IMR-90 (cell line): ENCODE results near the gene RALGPS1. TPM values are rescaled to one million over a fixed set of nuclear protein-coding genes. Genes with fewer than 3 reads are reported as not detected.
A peak's percentile ranks its signal among the peaks of the same experiment; 100 is the strongest.

ENCODE experiments used
- ATAC-seq: fragments of 200-7000 bp; cut with Tn5 transposase; 2 replicates; pipeline ENCODE4 v1.9.1; 2020; ENCODE audit warnings: low read depth, mild to moderate bottlenecking, moderate library complexity
- BruUV-seq: library from RNA; stranded (reverse); fragments of 400-500 nt; replicated peaks from 2 replicates; lab custom pipeline; 2021; lab: Mats Ljungman, UMichigan
- CTCF ChIA-PET: fragments of 300-600 bp; formaldehyde crosslinking; extraction: SDS; loops from one replicate; lab custom pipeline; 2021; ENCODE audit warnings: antibody characterized with exemption; lab: Yijun Ruan, JAX
- POLR2A ChIA-PET: fragments of 300-600 bp; sonication (Branson Sonifier 250); formaldehyde crosslinking; loops from one replicate; lab custom pipeline; 2022; ENCODE audit warnings: antibody characterized with exemption; ENCODE audit not compliant: unreplicated experiment; lab: Charles Lee
- DNase-seq: peaks from one replicate; pipeline ENCODE4 v3.0.0; 2013
- H2AFZ ChIP-seq: replicated peaks from 2 replicates; pipeline ENCODE3; 2013; ENCODE audit warnings: low read length, mild to moderate bottlenecking; ENCODE audit not compliant: poor library complexity
- H2AK5ac ChIP-seq: 2 replicates; pipeline ENCODE4 v1.6.1; 2013; ENCODE audit warnings: low read depth, low read length, inconsistent platforms
- H2AK9ac ChIP-seq: replicated peaks from 2 replicates; pipeline ENCODE3; 2013; ENCODE audit warnings: mild to moderate bottlenecking, low read depth, low read length, moderate library complexity; ENCODE audit not compliant: poor library complexity
- H2BK120ac ChIP-seq: 2 replicates; pipeline ENCODE4 v1.6.1; 2013; ENCODE audit warnings: low read depth, low read length, inconsistent platforms
- H2BK15ac ChIP-seq: 3 replicates; pipeline ENCODE4 v1.6.1; 2013; ENCODE audit warnings: low read depth, low read length, inconsistent platforms
- H2BK20ac ChIP-seq: 2 replicates; pipeline ENCODE4 v1.6.1; 2013; ENCODE audit warnings: low read depth, mild to moderate bottlenecking, inconsistent platforms, low read length, moderate library complexity
- H2BK5ac ChIP-seq: 2 replicates; pipeline ENCODE4 v1.6.1; 2013; ENCODE audit warnings: mild to moderate bottlenecking, low read depth, low read length, inconsistent platforms; ENCODE audit not compliant: poor library complexity, severe bottlenecking
- H3K14ac ChIP-seq: replicated peaks from 2 replicates; pipeline ENCODE4 v1.6.1; 2013; ENCODE audit warnings: low read depth, low read length, inconsistent platforms
- H3K18ac ChIP-seq: 2 replicates; pipeline ENCODE4 v1.6.1; 2013; ENCODE audit warnings: low read depth, low read length, control low read depth
- H3K23ac ChIP-seq: 2 replicates; pipeline ENCODE4 v1.6.1; 2013; ENCODE audit warnings: low read depth, low read length, inconsistent platforms
- H3K27ac ChIP-seq: 2 replicates; pipeline ENCODE4 v1.5.1; 2013; ENCODE audit warnings: mild to moderate bottlenecking, control low read depth, low read length; ENCODE audit not compliant: insufficient read depth
- H3K27me3 ChIP-seq: 2 replicates; pipeline ENCODE4 v1.6.1; 2013; ENCODE audit warnings: low read length; ENCODE audit not compliant: control insufficient read depth, insufficient read depth
- H3K36me3 ChIP-seq: 2 replicates; pipeline ENCODE4 v1.6.1; 2013; ENCODE audit warnings: low read length, mixed read lengths; ENCODE audit not compliant: control insufficient read depth, insufficient read depth
- H3K4ac ChIP-seq: 2 replicates; pipeline ENCODE4 v1.6.1; 2013; ENCODE audit warnings: low read depth, low read length, inconsistent platforms
- H3K4me1 ChIP-seq: 2 replicates; pipeline ENCODE4 v1.6.1; 2013; ENCODE audit warnings: low read length, mixed read lengths; ENCODE audit not compliant: control insufficient read depth, insufficient read depth
- H3K4me2 ChIP-seq: 2 replicates; pipeline ENCODE4 v1.6.1; 2013; ENCODE audit warnings: low read depth, mild to moderate bottlenecking, control low read depth, low read length, moderate library complexity
- H3K4me3 ChIP-seq: 2 replicates; pipeline ENCODE4 v1.5.1; 2013; ENCODE audit warnings: low read depth, mild to moderate bottlenecking, control low read depth, low read length, moderate library complexity; ENCODE audit not compliant: insufficient read depth
- H3K56ac ChIP-seq: 2 replicates; pipeline ENCODE4 v1.6.1; 2013; ENCODE audit warnings: low read length, inconsistent platforms; ENCODE audit not compliant: insufficient read depth; ENCODE audit errors: extremely low read depth
- H3K79me1 ChIP-seq, 2 experiments: 2 replicates each; pipeline ENCODE4 v1.6.1; 2013; ENCODE audit warnings: low read length in 2 of 2, inconsistent platforms in 1 of 2, low read depth in 1 of 2
- H3K9ac ChIP-seq: 2 replicates; pipeline ENCODE4 v1.6.1; 2013; ENCODE audit warnings: low read depth, low read length, control low read depth
- H3K9me1 ChIP-seq: 2 replicates; pipeline ENCODE4 v1.6.1; 2013; ENCODE audit warnings: low read length, inconsistent platforms; ENCODE audit not compliant: insufficient read depth
- H3K9me3 ChIP-seq: 2 replicates; pipeline ENCODE4 v1.6.1; 2013; ENCODE audit warnings: low read length; ENCODE audit not compliant: control insufficient read depth, insufficient read depth
- H4K20me1 ChIP-seq: 2 replicates; pipeline ENCODE4 v1.6.1; 2013; ENCODE audit warnings: low read length, inconsistent platforms; ENCODE audit not compliant: insufficient read depth
- H4K5ac ChIP-seq: 2 replicates; pipeline ENCODE4 v1.6.1; 2013; ENCODE audit warnings: mild to moderate bottlenecking, low read depth, low read length, control low read depth
- H4K8ac ChIP-seq, 2 experiments: 2 replicates each; pipeline ENCODE4 v1.6.1; 2013; ENCODE audit warnings: low read depth in 2 of 2, low read length in 2 of 2, control low read depth in 1 of 2, inconsistent platforms in 1 of 2
- H4K91ac ChIP-seq: 2 replicates; pipeline ENCODE4 v1.6.1; 2013; ENCODE audit warnings: low read depth, low read length, inconsistent platforms; ENCODE audit not compliant: insufficient read depth
- BHLHE40 ChIP-seq: fragments of 150-350 bp; IDR thresholded peaks from 2 replicates; pipeline ENCODE4 v1.6.1; 2016; ENCODE audit warnings: mild to moderate bottlenecking, low read depth, low read length
- CEBPB ChIP-seq: IDR thresholded peaks from 2 replicates; pipeline ENCODE4 v1.6.1; 2012; ENCODE audit warnings: low read depth, low read length, improper control_type of control experiment
- FOS ChIP-seq: fragments of 150-350 bp; IDR thresholded peaks from 2 replicates; pipeline ENCODE4 v1.6.1; 2016; ENCODE audit warnings: low read depth, low read length
- MAFK ChIP-seq: IDR thresholded peaks from 2 replicates; pipeline ENCODE4 v1.6.1; 2012; ENCODE audit warnings: low read depth, low read length, improper control_type of control experiment
- MAZ ChIP-seq: IDR thresholded peaks from 2 replicates; pipeline ENCODE4 v1.6.1; 2012; ENCODE audit warnings: low read depth, mild to moderate bottlenecking, low read length, improper control_type of control experiment, moderate library complexity, borderline replicate concordance
- NFE2L2 ChIP-seq: fragments of 150-350 bp; IDR thresholded peaks from 2 replicates; pipeline ENCODE4 v1.6.1; 2016; ENCODE audit warnings: low read depth, mild to moderate bottlenecking, low read length
- POLR2A ChIP-seq: IDR thresholded peaks from 2 replicates; pipeline ENCODE4 v1.6.1; 2012; ENCODE audit warnings: mild to moderate bottlenecking, low read depth, low read length
- RAD21 ChIP-seq: IDR thresholded peaks from 2 replicates; pipeline ENCODE4 v1.6.1; 2012; ENCODE audit warnings: low read length, improper control_type of control experiment
- RCOR1 ChIP-seq: IDR thresholded peaks from 2 replicates; pipeline ENCODE4 v1.6.1; 2012; ENCODE audit warnings: mild to moderate bottlenecking, low read length, improper control_type of control experiment; ENCODE audit not compliant: insufficient replicate concordance
- RFX5 ChIP-seq: IDR thresholded peaks from 2 replicates; pipeline ENCODE4 v1.8.0; 2012; ENCODE audit warnings: low read depth, mild to moderate bottlenecking, low read length, moderate library complexity
- SMC3 ChIP-seq: fragments of 150-350 bp; IDR thresholded peaks from 2 replicates; pipeline ENCODE4 v1.6.1; 2016; ENCODE audit warnings: low read depth, mild to moderate bottlenecking, antibody characterized with exemption, low read length, moderate library complexity
- WGBS, 2 experiments: methylation state at CpG; one replicate each; pipeline versions ENCODE4 v1.1.5 to v1.1.7; 2013; ENCODE audit warnings: missing lambda C conversion rate in 2 of 2; ENCODE audit not compliant: insufficient read length in 1 of 2; ENCODE audit errors: extremely low coverage in 2 of 2; 5-methylcytosine and 5-hydroxymethylcytosine counted together
- dilution Hi-C: fragments of 300-500 bp; cut with HindIII; formaldehyde crosslinking; loops from one replicate; pipeline ENCODE4 v1.14.3; 2018; ENCODE audit warnings: low sequenced_read_pairs; ENCODE audit not compliant: unreplicated experiment
- in situ Hi-C: fragments of 300-500 bp; cut with MboI; formaldehyde crosslinking; loops from 3 replicates; pipeline ENCODE4 v1.14.3; 2019; ENCODE audit warnings: low sequenced_read_pairs, inconsistent platforms, mixed read lengths
- intact Hi-C: fragments of 100-400 bp; cut with micrococcal nuclease; formaldehyde crosslinking; loops from 2 replicates; pipeline ENCODE4 v1.10.0; 2022
- polyA plus RNA-seq, 3 experiments: library from polyadenylated mRNA; depleted of rRNA; stranded (reverse); fragments of >200 nt; gene quantifications; 2 replicates each; pipeline ENCODE4 v1.2.3, GENCODE V29; 2012; ENCODE audit warnings: low replicate concordance in 1 of 3
- total RNA-seq: library from RNA; depleted of rRNA; stranded (reverse); fragments of >200 nt; gene quantifications from 2 replicates; pipeline ENCODE4 v1.2.3, GENCODE V29; 2012
- TF ChIP-seq, protein P1 (sequence below): fragments of 150-350 bp; IDR thresholded peaks from 2 replicates; pipeline ENCODE4 v1.6.1; 2016; ENCODE audit warnings: low read depth, mild to moderate bottlenecking, low read length, moderate library complexity, borderline replicate concordance
- TF ChIP-seq, protein P2 (sequence below): conservative IDR thresholded peaks from 2 replicates; pipeline ENCODE4 v1.5.1; 2012; ENCODE audit warnings: mild to moderate bottlenecking, low read depth, low read length, improper control_type of control experiment

The RALGPS1 gene
- total and polyA plus RNA-seq, 2 of the 4 experiments (the other 2 are of a cell fraction), result 0.90 to 2.8 TPM

DNA sequence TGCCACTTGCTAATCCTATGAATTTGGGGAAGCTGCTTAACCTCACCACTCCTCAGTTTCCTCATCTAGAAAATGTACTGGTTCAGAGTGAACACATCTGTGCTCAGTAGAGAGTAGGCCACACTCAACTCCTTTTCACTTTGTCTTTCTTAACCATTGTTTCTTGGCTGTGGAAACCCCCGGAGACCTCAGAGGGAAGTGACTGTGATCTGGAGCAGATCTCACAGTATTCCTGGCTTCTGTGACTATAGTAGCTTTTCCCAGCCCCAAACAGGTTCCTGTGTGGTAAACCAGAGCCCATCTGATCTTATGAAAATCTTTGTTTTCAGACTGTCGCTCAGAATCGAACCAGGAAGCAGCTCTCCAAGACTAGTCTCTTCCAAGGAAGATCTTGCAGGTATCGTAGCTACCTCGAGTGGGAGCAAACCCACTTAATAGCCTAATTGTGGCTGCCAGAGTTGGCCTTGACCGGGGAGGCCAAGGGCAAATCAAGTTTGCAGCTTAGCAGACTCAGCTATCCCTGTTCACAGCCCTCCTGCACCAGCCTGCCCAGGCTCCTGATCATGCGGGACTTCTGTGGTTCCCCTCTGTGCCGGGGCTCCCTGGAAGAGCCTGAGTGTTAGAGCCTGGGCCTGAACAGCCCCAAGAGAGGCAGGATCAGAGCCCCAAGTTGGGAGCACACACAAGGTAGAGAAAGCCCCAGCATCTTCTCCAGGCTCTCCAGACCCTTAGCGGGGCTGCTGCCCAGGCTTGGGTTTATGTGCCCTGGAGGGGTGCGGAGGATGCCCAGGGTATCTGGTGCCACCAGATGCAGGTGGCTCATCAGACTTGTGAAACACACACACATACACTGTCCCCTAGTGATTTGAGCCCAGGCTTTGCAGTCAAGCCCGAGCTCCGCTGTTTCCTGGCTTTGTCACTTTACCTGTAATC lies 260.1 kb downstream of the RALGPS1 start:
- no peak overlapping the region for H3K4me3 ChIP-seq
- ChIA-PET CTCF (interaction anchor here (0.7 kb wide), 1 partner anchor 9 kb away, joined by 3 read pairs; no protein-coding TSS in a partner anchor), POLR2A (no interaction called here)
- peak overlapping the region; percentile 25; the same call in 1 of the 3 replicates for H2BK15ac ChIP-seq
- H2BK120ac ChIP-seq, result peak overlapping the region; percentile 53; the same call in 1 of the 2 replicates
- no peaks in the 10 kb centered on the region for H3K79me1 ChIP-seq
- peak overlapping the region; percentile 59; the same call in 1 of the 2 replicates for H2BK20ac ChIP-seq
- WGBS, 2 experiments, result 88% methylated on average over 6 of the region's 12 CpGs; no CpG with 5 or more reads in 1 of the 2 experiments
- ATAC-seq (no peak), DNase-seq (no peak)
- H2AK5ac ChIP-seq, result peak overlapping the region; percentile 70; the same call in 1 of the 2 replicates
- H4K20me1 ChIP-seq, result no peaks in the 10 kb centered on the region
- dilution Hi-C loops, result no loop called here
- no peaks in the 10 kb centered on the region for H3K9me3 ChIP-seq
- H4K91ac ChIP-seq, result peak overlapping the region; percentile 54; the same call in 1 of the 2 replicates
- H3K56ac ChIP-seq, result no peak overlapping the region
- H3K27me3 ChIP-seq, result no peaks in the 10 kb centered on the region
- no peak overlapping the region for H3K4me2 ChIP-seq
- H4K5ac ChIP-seq, result no peak overlapping the region
- H3K4ac ChIP-seq, result 0 out of 2 replicates have a peak overlapping the region, but pooled peaks have one; percentile 22
- peak overlapping the region in 1 of 2 experiments; percentile 5; a peak in 2 of 4 replicates for H4K8ac ChIP-seq
- no TSS peak for BruUV-seq
- peaks cover 13% of the 10 kb centered on the region for H3K4me1 ChIP-seq
- H3K9ac ChIP-seq, result no peak overlapping the region
- H3K18ac ChIP-seq, result no peak overlapping the region
- no peak overlapping the region for H2BK5ac ChIP-seq
- in situ Hi-C loops, result no loop called here
- H3K36me3 ChIP-seq, result no peaks in the 10 kb centered on the region
- H3K9me1 ChIP-seq, result 0 out of 2 replicates have a peak, but pooled peaks cover 3% of the 10 kb centered on the region
- H3K23ac ChIP-seq, result no peak overlapping the region
- intact Hi-C loops, result no loop called here
- no peak overlapping the region for H2AK9ac ChIP-seq
- no peak overlapping the region for H2AFZ ChIP-seq
- H3K14ac ChIP-seq, result peak overlapping the region; percentile 20; the same call in 1 of the 2 replicates
- no peak overlapping the region for H3K27ac ChIP-seq
- TF ChIP-seq POLR2A (no peak), RFX5 (no peak), FOS (no peak), SMC3 (no peak), CEBPB (no peak), RCOR1 (no peak), RAD21 (no peak), NFE2L2 (no peak), MAZ (no peak), BHLHE40 (no peak), MAFK (no peak)
- TF ChIP-seq, protein P1, sequence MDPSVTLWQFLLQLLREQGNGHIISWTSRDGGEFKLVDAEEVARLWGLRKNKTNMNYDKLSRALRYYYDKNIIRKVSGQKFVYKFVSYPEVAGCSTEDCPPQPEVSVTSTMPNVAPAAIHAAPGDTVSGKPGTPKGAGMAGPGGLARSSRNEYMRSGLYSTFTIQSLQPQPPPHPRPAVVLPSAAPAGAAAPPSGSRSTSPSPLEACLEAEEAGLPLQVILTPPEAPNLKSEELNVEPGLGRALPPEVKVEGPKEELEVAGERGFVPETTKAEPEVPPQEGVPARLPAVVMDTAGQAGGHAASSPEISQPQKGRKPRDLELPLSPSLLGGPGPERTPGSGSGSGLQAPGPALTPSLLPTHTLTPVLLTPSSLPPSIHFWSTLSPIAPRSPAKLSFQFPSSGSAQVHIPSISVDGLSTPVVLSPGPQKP, result no peak
- TF ChIP-seq, protein P2, sequence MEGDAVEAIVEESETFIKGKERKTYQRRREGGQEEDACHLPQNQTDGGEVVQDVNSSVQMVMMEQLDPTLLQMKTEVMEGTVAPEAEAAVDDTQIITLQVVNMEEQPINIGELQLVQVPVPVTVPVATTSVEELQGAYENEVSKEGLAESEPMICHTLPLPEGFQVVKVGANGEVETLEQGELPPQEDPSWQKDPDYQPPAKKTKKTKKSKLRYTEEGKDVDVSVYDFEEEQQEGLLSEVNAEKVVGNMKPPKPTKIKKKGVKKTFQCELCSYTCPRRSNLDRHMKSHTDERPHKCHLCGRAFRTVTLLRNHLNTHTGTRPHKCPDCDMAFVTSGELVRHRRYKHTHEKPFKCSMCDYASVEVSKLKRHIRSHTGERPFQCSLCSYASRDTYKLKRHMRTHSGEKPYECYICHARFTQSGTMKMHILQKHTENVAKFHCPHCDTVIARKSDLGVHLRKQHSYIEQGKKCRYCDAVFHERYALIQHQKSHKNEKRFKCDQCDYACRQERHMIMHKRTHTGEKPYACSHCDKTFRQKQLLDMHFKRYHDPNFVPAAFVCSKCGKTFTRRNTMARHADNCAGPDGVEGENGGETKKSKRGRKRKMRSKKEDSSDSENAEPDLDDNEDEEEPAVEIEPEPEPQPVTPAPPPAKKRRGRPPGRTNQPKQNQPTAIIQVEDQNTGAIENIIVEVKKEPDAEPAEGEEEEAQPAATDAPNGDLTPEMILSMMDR, result no peak
